Measurements from ENCODE around the gene SEMA4B. TPM values are rescaled to one million over a fixed set of nuclear protein-coding genes. Genes with fewer than 3 reads are reported as not detected.

SEMA4B gene
- polyA plus RNA-seq, 3 donors, result 13.2 to 65.0 (median 22.0) TPM

DNA sequence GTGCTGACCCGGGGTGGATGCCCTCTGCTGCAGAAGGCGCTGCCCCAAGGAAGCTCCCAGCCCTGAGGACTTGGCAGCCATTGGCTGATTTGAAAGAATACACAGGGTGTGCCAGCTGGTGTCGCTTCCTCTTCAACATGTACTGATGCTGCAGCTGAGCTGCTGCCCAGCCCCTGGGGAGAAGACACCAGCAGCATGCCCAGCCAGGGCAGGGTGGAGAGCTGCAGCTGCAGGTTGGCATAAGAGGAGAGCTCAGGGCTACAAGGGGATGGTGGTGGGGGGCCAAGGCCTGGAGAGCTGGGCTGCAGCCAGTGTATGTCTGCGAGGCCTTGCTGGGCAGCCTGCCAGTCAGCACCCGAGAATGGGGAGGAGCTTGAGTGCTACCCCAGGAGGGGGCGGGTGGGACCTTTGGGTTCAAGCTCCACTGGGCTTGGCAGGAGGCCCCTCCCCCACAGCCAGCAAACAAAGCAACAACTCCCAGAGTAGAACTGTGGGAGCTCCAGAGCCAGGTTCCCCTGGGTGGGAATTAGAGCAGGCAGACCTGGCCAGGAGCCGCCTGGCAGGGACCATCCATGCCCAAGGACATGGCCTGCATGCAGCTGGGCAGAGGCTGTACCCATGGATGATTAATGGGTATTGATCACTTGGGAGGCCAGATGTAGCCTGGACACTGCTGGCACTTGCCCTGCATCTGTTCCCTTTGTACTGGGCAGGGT, 9.2 kb upstream of the SEMA4B start:
- Mint-ChIP-seq H3K27me3 (ENCODE audit: low read depth in 3 of 3) (no peaks in the 10 kb centered on the region), H3K36me3 (peaks cover 16 to 28% of the 10 kb centered on the region in 2 donors), H3K4me3 (peak overlapping the region; percentile 63 to 83), H3K27ac (peak overlapping the region; percentile 75 to 92 (median 84)), H3K9me3 (peaks cover 0 to 4% (median 0%) of the 10 kb centered on the region in 7 donors), H3K4me1 (peaks cover 81% of the 10 kb centered on the region)
- Histone ChIP-seq H3K4me2 (replicated peaks; ENCODE audit: extremely low read depth, low read length, poor library complexity, severe bottlenecking) (peak overlapping the region; percentile 63), H3K27ac (ENCODE audit: low read depth in 1 of 2, low read length in 2 of 2) (peak overlapping the region; percentile 35 to 70), H3K79me2 (ENCODE audit: insufficient read depth, low read length) (peaks cover 88% of the 10 kb centered on the region), H4K20me1 (ENCODE audit: insufficient read depth, low read length) (peaks cover 83% of the 10 kb centered on the region), H3K4me1 (ENCODE audit: control insufficient read depth in 1 of 2, insufficient read depth in 2 of 2, low read length in 2 of 2) (peaks cover 71 to 81% of the 10 kb centered on the region in 2 donors), H3K9me3 (replicated peaks in 1 of 2; ENCODE audit: control insufficient read depth in 1 of 2, insufficient read depth in 1 of 2, low read length in 2 of 2) (no peaks in the 10 kb centered on the region), H2AFZ (ENCODE audit: insufficient read depth, low read depth, low read length, poor library complexity, severe bottlenecking) (no peak overlapping the region), H3K4me3 (replicated peaks in 1 of 3; ENCODE audit: low read depth in 2 of 3, low read length in 3 of 3) (peak overlapping the region in 1 of 3 experiments; percentile 64), H3K9ac (ENCODE audit: insufficient read depth, low read length, poor library complexity, severe bottlenecking) (no peak overlapping the region), H3K36me3 (replicated peaks in 1 of 2; ENCODE audit: control insufficient read depth in 1 of 2, insufficient read depth in 2 of 2, low read length in 2 of 2) (peaks cover 0 to 18% of the 10 kb centered on the region in 2 donors), H3K27me3 (ENCODE audit: control insufficient read depth in 2 of 2, insufficient read depth in 2 of 2, low read length in 2 of 2) (no peaks in the 10 kb centered on the region)
- TF ChIP-seq, protein P1, sequence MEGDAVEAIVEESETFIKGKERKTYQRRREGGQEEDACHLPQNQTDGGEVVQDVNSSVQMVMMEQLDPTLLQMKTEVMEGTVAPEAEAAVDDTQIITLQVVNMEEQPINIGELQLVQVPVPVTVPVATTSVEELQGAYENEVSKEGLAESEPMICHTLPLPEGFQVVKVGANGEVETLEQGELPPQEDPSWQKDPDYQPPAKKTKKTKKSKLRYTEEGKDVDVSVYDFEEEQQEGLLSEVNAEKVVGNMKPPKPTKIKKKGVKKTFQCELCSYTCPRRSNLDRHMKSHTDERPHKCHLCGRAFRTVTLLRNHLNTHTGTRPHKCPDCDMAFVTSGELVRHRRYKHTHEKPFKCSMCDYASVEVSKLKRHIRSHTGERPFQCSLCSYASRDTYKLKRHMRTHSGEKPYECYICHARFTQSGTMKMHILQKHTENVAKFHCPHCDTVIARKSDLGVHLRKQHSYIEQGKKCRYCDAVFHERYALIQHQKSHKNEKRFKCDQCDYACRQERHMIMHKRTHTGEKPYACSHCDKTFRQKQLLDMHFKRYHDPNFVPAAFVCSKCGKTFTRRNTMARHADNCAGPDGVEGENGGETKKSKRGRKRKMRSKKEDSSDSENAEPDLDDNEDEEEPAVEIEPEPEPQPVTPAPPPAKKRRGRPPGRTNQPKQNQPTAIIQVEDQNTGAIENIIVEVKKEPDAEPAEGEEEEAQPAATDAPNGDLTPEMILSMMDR (IDR thresholded peaks at IDR 0.05), result no peak
- intact Hi-C loops (cut with micrococcal nuclease), result no loop called here
- 18% methylated on average over 5 of the region's 7 CpGs for WGBS (ENCODE audit: insufficient coverage)
- peak; percentile 54 to 72 (median 68) for DNase-seq

DNA sequence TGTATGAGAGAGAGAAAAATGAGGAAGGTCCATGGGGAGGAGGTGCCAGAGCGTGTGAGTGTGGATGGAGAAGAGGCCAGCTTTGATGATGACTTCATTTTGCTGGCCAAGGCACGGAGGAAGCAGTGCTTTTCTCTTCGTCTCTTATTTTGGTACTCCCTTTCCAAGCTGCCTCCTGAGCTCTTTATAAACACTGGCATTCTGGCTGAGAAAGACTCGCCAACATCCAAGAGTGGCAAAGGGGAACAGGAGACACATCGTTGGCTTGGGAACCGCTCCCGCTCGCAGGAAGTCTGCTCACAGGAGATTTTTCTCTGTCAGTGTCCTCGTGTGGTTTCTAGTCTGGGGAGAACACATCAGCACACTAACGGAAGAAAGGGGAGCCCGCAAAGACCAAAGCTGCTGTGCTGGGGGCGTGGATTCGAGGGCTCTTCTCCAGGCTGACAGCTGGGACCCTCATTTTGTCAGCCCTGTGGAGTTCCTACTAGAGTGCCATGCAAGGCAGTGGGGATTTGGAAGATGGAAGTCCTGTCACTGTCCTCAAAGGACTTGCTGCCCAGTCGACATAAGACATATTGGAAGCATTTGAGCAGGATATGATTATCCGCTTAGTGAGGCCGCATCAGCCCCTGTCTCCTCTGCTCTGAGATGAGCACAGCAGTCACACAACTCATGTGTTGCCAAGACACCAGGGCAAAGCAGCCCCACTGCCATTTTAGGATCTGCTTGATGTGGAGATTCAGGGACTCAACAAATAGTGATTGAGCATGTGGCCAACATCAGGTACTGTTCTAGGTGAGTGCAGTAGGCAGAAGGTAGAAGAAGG, 8.0 kb upstream of the SEMA4B start:
- peak overlapping the region; percentile 69 for H2AFZ ChIP-seq (ENCODE audit: insufficient read depth, low read depth, low read length, poor library complexity, severe bottlenecking)
- peaks cover 18 to 31% of the 10 kb centered on the region in 2 donors for H3K36me3 Mint-ChIP-seq
- H3K27me3 Mint-ChIP-seq (ENCODE audit: low read depth in 3 of 3), result no peaks in the 10 kb centered on the region
- intact Hi-C loops (cut with micrococcal nuclease), result no loop called here
- peak overlapping the region; percentile 53 for H3K9ac ChIP-seq (ENCODE audit: insufficient read depth, low read length, poor library complexity, severe bottlenecking)
- DNase-seq, result peak; percentile 58 to 70 (median 61)
- peak overlapping the region; percentile 73 to 90 for H3K27ac ChIP-seq (ENCODE audit: low read depth in 1 of 2, low read length in 2 of 2)
- peaks cover 69% of the 10 kb centered on the region for H3K4me1 Mint-ChIP-seq
- H3K27ac Mint-ChIP-seq, result peak overlapping the region; percentile 72 to 93 (median 91)
- H3K4me1 ChIP-seq (ENCODE audit: control insufficient read depth in 1 of 2, insufficient read depth in 2 of 2, low read length in 2 of 2), result peaks cover 60 to 69% of the 10 kb centered on the region in 2 donors
- H3K4me3 Mint-ChIP-seq, result peak overlapping the region; percentile 70 to 72
- H3K27me3 ChIP-seq (ENCODE audit: control insufficient read depth in 2 of 2, insufficient read depth in 2 of 2, low read length in 2 of 2), result no peaks in the 10 kb centered on the region
- H3K9me3 Mint-ChIP-seq, result peaks cover 0 to 4% (median 0%) of the 10 kb centered on the region in 7 donors
- TF ChIP-seq, protein P1 (IDR thresholded peaks at IDR 0.05), result no peak
- WGBS (ENCODE audit: insufficient coverage), result 18% methylated on average over 16 of the region's 16 CpGs
- peak overlapping the region in 2 of 3 experiments; percentile 8 to 64 for H3K4me3 ChIP-seq (replicated peaks in 1 of 3; ENCODE audit: low read depth in 2 of 3, low read length in 3 of 3)
- peaks cover 86% of the 10 kb centered on the region for H4K20me1 ChIP-seq (ENCODE audit: insufficient read depth, low read length)
- no peaks in the 10 kb centered on the region for H3K9me3 ChIP-seq (replicated peaks in 1 of 2; ENCODE audit: control insufficient read depth in 1 of 2, insufficient read depth in 1 of 2, low read length in 2 of 2)
- peaks cover 85% of the 10 kb centered on the region for H3K79me2 ChIP-seq (ENCODE audit: insufficient read depth, low read length)
- peaks cover 0 to 19% of the 10 kb centered on the region in 2 donors for H3K36me3 ChIP-seq (replicated peaks in 1 of 2; ENCODE audit: control insufficient read depth in 1 of 2, insufficient read depth in 2 of 2, low read length in 2 of 2)
- H3K4me2 ChIP-seq (replicated peaks; ENCODE audit: extremely low read depth, low read length, poor library complexity, severe bottlenecking), result peak overlapping the region; percentile 63
